ENCODE results near the gene LACTB.

The LACTB gene

GRCh38 chr15:63083044-63083443 is 38.6 kb upstream of the LACTB start:
- POLR2A ChIA-PET = no interaction called here
- no peak for TF ChIP-seq CTCF (IDR thresholded peaks at IDR 0.05; ENCODE audit: control extremely low read depth, extremely low read depth, low read depth, missing control alignments)
- CTCF ChIA-PET = interaction anchor here (1.7 kb wide), 1 partner anchor 11 kb away, joined by 8 read pairs; no protein-coding TSS in a partner anchor
- DNase-seq (ENCODE audit: extremely low spot score) = no peak

GRCh38 chr15:63083541-63083940 is 38.1 kb upstream of the LACTB start:
- no peak for TF ChIP-seq CTCF (IDR thresholded peaks at IDR 0.05; ENCODE audit: control extremely low read depth, extremely low read depth, low read depth, missing control alignments)
- DNase-seq (ENCODE audit: extremely low spot score) = no peak
- ChIA-PET POLR2A (no interaction called here), CTCF (interaction anchor here (1.7 kb wide), 1 partner anchor 10 kb away, joined by 8 read pairs; no protein-coding TSS in a partner anchor)

GRCh38 chr15:63084806-63085205 is 36.9 kb upstream of the LACTB start:
- no peak for TF ChIP-seq CTCF (IDR thresholded peaks at IDR 0.05; ENCODE audit: control extremely low read depth, extremely low read depth, low read depth, missing control alignments)
- ChIA-PET POLR2A (no interaction called here), CTCF (interaction anchor here (1.7 kb wide), 1 partner anchor 9 kb away, joined by 8 read pairs; no protein-coding TSS in a partner anchor)
- DNase-seq (ENCODE audit: extremely low spot score) = no peak

- CTCF ChIA-PET = interaction anchor here (11.8 kb wide), 1 partner anchor 38 kb away, joined by 164 read pairs; no protein-coding TSS in a partner anchor
- POLR2A ChIA-PET = no interaction called here
- no peak for DNase-seq (ENCODE audit: extremely low spot score)
- no peak for TF ChIP-seq CTCF (IDR thresholded peaks at IDR 0.05; ENCODE audit: control extremely low read depth, extremely low read depth, low read depth, missing control alignments)
Observed at GRCh38 chr15:63085289-63085688, 36.4 kb upstream of the LACTB start.

- ChIA-PET CTCF (interaction anchor here (0.8 to 11.8 kb wide), 4 partner anchors 9 to 39 kb away, joined by 3 to 164 read pairs (median 4); no protein-coding TSS in a partner anchor), POLR2A (no interaction called here)
- DNase-seq (ENCODE audit: extremely low spot score) = no peak
- no peak for TF ChIP-seq CTCF (IDR thresholded peaks at IDR 0.05; ENCODE audit: control extremely low read depth, extremely low read depth, low read depth, missing control alignments)
Observed at GRCh38 chr15:63086271-63086670, 35.4 kb upstream of the LACTB start.

- POLR2A ChIA-PET = no interaction called here
- no peak for TF ChIP-seq CTCF (IDR thresholded peaks at IDR 0.05; ENCODE audit: control extremely low read depth, extremely low read depth, low read depth, missing control alignments)
Observed at GRCh38 chr15:63086947-63087346, 34.7 kb upstream of the LACTB start.

More at GRCh38 chr15:63086947-63087346, 34.7 kb upstream of the LACTB start:
- DNase-seq (ENCODE audit: extremely low spot score) = no peak
- CTCF ChIA-PET = interaction anchor here (0.8 to 11.8 kb wide), 4 partner anchors 8 to 40 kb away, joined by 3 to 164 read pairs (median 4); no protein-coding TSS in a partner anchor
